Measurements from ENCODE around the gene TRPV5.

- TF ChIP-seq CTCF (IDR thresholded peaks at IDR 0.05) (no peak), MAZ (IDR thresholded peaks at IDR 0.05; ENCODE audit: borderline replicate concordance, low read depth, low read length) (no peak), NR3C1 (IDR thresholded peaks at IDR 0.05) (no peak), POLR2A (IDR thresholded peaks at IDR 0.05; ENCODE audit: low read length) (no peak), RAD21 (conservative IDR thresholded peaks at IDR 0.05 in 1 of 2, IDR thresholded peaks at IDR 0.05 in 1 of 2) (no peak)
Observed at GRCh38 chr7:142882338-142882678, 51.2 kb downstream of the TRPV5 start.

Measured in A549 (cell line).